Measurements from ENCODE around the gene ANKRD16. TPM values are rescaled to one million over a fixed set of nuclear protein-coding genes. Genes with fewer than 3 reads are reported as not detected.
A peak's percentile ranks its signal among the peaks of the same experiment; 100 is the strongest.

ANKRD16 gene
- total and polyA plus RNA-seq, 8 donors: 2.2 to 233 (median 8.2) TPM

DNA sequence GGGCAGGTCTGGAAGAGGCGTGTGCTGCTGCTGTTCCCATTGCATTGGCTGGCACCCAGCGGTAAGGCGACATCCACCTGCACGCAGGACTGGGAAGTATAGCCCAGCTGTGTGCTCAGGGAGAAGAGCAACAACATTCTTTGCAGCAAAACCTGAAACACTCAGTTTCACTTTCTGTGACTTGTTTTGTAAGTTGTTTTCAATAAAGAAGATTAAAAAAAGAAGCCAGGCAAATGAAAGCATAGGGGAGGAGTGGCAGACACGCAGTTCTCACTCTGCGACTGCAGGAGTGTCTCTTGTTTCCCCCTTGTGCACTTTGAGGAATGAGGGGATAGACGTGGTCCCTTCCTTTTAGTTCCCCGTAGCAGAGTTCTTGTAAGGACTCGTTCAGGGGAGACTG, 6.1 kb upstream of the ANKRD16 start:
- TF ChIP-seq EP300 (IDR thresholded peaks at IDR 0.05) (no peak), POLR2AphosphoS5 (IDR thresholded peaks at IDR 0.05) (no peak), POLR2A (IDR thresholded peaks at IDR 0.05) (no peak)
- TF ChIP-seq, protein P1, sequence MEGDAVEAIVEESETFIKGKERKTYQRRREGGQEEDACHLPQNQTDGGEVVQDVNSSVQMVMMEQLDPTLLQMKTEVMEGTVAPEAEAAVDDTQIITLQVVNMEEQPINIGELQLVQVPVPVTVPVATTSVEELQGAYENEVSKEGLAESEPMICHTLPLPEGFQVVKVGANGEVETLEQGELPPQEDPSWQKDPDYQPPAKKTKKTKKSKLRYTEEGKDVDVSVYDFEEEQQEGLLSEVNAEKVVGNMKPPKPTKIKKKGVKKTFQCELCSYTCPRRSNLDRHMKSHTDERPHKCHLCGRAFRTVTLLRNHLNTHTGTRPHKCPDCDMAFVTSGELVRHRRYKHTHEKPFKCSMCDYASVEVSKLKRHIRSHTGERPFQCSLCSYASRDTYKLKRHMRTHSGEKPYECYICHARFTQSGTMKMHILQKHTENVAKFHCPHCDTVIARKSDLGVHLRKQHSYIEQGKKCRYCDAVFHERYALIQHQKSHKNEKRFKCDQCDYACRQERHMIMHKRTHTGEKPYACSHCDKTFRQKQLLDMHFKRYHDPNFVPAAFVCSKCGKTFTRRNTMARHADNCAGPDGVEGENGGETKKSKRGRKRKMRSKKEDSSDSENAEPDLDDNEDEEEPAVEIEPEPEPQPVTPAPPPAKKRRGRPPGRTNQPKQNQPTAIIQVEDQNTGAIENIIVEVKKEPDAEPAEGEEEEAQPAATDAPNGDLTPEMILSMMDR (IDR thresholded peaks at IDR 0.05): no peak
- Histone ChIP-seq H3K27ac (peak overlapping the region in 1 of 5 donors; percentile 30), H3K27me3 (no peaks in the 10 kb centered on the region), H3K4me1 (peaks cover 17 to 35% (median 29%) of the 10 kb centered on the region in 4 donors), H3K9me3 (peaks cover 0 to 10% (median 6%) of the 10 kb centered on the region in 4 donors), H3K4me3 (no peak overlapping the region), H3K36me3 (peaks cover 0 to 46% (median 34%) of the 10 kb centered on the region in 4 donors)
- intact Hi-C loops (cut with DNase I; ENCODE audit: low total_unique reads): no loop called here
- DNase-seq: peak in 1 of 2 donors; percentile 10
- 81 to 88% (median 87%) methylated on average over 9 of the region's 9 CpGs for WGBS, 5 donors

DNA sequence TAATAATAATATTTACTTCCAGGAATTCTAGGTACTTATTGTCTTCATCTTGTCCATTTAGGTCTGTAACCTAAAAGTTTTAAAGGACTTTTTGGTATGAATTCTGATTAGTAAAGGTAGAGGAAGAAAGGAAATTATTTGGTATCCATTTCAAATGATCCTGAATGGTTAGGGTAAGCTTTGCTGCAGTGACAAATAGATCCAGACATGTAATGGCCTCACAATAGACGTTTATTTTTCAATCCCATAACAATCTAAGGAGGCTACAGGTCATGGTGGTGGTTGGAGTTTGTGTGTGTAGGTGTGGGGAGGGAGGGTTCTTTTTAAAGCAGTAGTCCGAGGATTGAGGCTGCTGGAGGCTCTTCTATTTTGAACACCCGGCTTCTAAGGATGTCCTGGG, 5.7 kb upstream of the ANKRD16 start:
- 60 to 87% (median 85%) methylated on average over 3 of the region's 3 CpGs for WGBS, 5 donors
- no peak overlapping the region for H3K27ac ChIP-seq
- intact Hi-C loops (cut with DNase I; ENCODE audit: low total_unique reads): no loop called here

DNA sequence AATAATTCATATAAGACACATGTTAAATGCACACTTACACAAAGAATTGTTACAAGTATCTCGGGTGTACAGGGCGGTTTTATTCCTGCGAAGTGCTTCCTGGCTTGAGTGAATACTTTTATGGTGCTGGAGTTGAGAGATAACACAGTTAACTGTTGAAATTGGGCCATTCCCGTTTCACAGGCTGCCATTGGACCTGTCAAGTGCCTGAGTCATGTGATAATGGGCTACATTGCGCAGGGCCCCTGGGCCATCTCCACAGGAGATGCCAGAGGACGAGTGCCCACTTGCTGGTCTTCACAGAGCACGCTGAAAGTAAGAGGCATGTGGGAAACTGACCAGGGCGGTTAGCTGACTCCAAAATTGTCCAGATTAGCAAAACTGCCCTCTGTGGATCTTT, 5.2 kb upstream of the ANKRD16 start:
- whole genome bisulfite sequencing, 5 donors: 93 to 95% (median 93%) methylated on average over 8 of the region's 8 CpGs
- intact Hi-C loops (cut with DNase I; ENCODE audit: low total_unique reads): no loop called here

More for the DNA sequence above, 5.7 kb upstream of the ANKRD16 start:
- H3K4me3 ChIP-seq: no peak overlapping the region
- DNase-seq: no peak
- H3K4me1 ChIP-seq: peaks cover 18 to 38% (median 31%) of the 10 kb centered on the region in 4 donors
- no peaks in the 10 kb centered on the region for H3K27me3 ChIP-seq
- peaks cover 0 to 10% (median 6%) of the 10 kb centered on the region in 4 donors for H3K9me3 ChIP-seq
- H3K36me3 ChIP-seq: peaks cover 0 to 46% (median 34%) of the 10 kb centered on the region in 4 donors
- TF ChIP-seq, protein P1 (IDR thresholded peaks at IDR 0.05): no peak
- no peak for TF ChIP-seq EP300 (IDR thresholded peaks at IDR 0.05)
- TF ChIP-seq POLR2A (IDR thresholded peaks at IDR 0.05): no peak
- TF ChIP-seq POLR2AphosphoS5 (IDR thresholded peaks at IDR 0.05): no peak

DNA sequence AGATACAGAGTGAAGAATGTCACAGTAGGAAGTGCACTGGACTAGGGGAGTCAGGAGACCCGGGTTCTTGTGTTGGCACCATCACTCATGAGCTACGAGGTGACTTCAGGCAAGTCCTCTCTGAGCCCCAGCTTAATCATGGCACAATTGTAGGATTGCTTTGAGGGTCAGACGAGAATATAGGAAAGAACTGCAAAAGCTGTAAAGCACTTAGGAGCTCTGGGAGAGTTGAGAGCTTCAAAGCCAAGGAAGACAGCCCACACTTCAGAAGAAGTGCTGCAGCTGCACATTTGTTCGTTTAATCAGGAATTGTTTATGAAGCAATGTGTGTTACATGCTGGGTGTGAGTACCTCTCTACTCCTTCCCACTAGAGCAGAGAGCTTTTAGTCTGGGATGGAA, 4.7 kb upstream of the ANKRD16 start:
- Histone ChIP-seq H3K9me3 (peaks cover 0 to 10% (median 6%) of the 10 kb centered on the region in 4 donors), H3K4me3 (no peak overlapping the region), H3K27ac (no peak overlapping the region), H3K4me1 (peaks cover 18 to 38% (median 31%) of the 10 kb centered on the region in 4 donors), H3K36me3 (peaks cover 0 to 46% (median 34%) of the 10 kb centered on the region in 4 donors), H3K27me3 (no peaks in the 10 kb centered on the region)
- no peak for DNase-seq
- TF ChIP-seq, protein P1 (IDR thresholded peaks at IDR 0.05): no peak
- TF ChIP-seq EP300 (IDR thresholded peaks at IDR 0.05): no peak
- no peak for TF ChIP-seq POLR2AphosphoS5 (IDR thresholded peaks at IDR 0.05)
- no peak for TF ChIP-seq POLR2A (IDR thresholded peaks at IDR 0.05)
- 81 to 89% (median 85%) methylated on average over 4 of the region's 4 CpGs for WGBS, 5 donors
- intact Hi-C loops (cut with DNase I; ENCODE audit: low total_unique reads): no loop called here

More for the DNA sequence above, 5.2 kb upstream of the ANKRD16 start:
- H3K27ac ChIP-seq: no peak overlapping the region
- H3K27me3 ChIP-seq: no peaks in the 10 kb centered on the region
- no peak for DNase-seq
- no peak overlapping the region for H3K4me3 ChIP-seq
- TF ChIP-seq EP300 (IDR thresholded peaks at IDR 0.05) (no peak), POLR2A (IDR thresholded peaks at IDR 0.05) (no peak), POLR2AphosphoS5 (IDR thresholded peaks at IDR 0.05) (no peak)
- TF ChIP-seq, protein P1 (IDR thresholded peaks at IDR 0.05): no peak
- H3K36me3 ChIP-seq: peaks cover 0 to 46% (median 34%) of the 10 kb centered on the region in 4 donors
- peaks cover 0 to 10% (median 6%) of the 10 kb centered on the region in 4 donors for H3K9me3 ChIP-seq
- peaks cover 18 to 38% (median 31%) of the 10 kb centered on the region in 4 donors for H3K4me1 ChIP-seq

All from stomach (tissue), 9 donors.